ENCODE measurements around the gene SPRR2B. TPM values are rescaled to one million over a fixed set of nuclear protein-coding genes. Genes with fewer than 3 reads are reported as not detected.
"Not testable (repeated sequence)": the region's sequence is repeated elsewhere in the genome, so short reads cannot be mapped to it uniquely, and the experiment has no call there.

Gene SPRR2B
- total RNA-seq = not detected
- long read RNA-seq = 0 reads

DNA sequence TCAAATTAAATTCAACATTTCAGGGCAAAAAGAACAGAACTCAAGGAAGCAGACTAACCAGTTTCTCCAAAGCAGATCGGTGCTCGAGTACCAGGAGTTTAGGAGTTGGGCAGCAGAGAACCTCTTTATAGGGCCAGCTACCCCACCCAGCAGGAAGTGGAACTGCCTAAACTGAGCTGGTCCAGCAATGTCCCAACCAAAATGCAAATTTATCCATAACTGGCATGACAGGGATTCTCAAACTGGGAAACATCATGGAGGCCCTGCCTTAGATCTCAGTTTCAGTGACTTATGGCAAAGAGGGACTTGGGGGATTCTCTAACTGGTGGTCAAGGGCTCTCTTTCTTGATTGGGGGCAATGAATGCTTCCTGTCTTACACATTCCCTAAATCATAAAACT, at the start of gene SPRR2B:
SPRR2B (minus strand) TSS at position 101 of the 400 bp plus-strand sequence. CDS start 772 bp downstream, outside the sequence.
- DNase-seq (ENCODE audit: low spot score) = no peak

DNA sequence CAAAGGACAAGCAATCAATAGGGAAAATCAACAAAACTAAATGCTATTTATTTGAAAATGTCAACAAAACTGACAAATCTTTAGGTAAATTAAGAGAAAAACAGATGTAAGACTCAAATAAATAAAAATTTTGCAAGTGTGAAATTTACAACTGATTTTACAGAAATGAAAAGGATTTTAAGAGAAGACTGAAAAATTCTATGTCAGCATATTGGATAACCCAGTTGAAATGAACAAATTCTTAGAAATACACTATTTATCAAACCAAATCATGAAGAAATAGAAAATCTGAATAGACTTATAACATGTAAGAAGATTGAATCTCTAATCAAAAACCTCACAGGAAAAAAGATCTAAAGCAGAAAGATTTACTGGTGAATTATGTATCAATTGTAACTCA, 49.5 kb upstream of the SPRR2B start:
- DNase-seq (ENCODE audit: low spot score) = no peak

DNA sequence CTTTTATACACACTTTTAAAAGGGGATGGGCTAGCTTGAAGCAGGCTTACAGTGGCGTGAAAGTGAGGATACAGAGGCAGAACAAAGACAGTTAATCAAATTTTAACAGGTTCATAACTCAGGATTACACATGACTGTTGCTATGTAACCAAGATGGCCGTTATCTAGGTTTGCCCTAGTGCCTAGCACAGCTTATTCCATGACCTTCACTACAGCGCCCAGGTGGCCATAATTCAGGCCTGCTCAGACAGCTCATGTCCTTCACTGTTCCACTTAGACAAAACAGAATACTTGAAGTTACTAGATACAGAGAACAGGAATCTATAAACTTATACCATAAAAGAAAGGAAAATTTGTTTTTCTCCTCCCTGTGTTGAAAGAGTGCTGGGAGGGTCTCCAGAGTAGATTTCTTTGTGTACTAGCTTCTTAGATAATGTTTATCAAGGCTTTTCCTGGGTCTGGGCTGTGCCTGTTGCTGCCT, 48.1 kb upstream of the SPRR2B start:
- DNase-seq (ENCODE audit: low spot score) = no peak

DNA sequence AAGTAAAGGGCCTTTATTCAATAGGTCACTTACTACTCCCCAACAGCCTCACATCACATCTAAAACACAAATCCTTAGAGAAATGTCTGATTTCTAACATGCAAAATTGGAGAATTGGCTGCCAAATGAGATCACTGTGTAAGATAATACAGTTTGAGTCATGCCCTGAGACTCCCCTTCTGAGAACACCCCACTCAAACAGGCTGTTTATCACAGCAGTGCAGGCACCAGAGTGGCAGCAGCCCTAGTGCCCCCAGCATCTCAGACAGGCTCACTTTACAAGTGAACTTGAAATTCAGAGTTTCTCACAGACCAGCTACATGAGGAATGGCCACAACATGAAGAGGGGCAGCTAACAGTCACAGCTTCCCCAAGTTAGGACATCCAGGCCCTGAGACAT, 43.9 kb upstream of the SPRR2B start:
- not testable (repeated sequence) for DNase-seq (ENCODE audit: low spot score)

DNA sequence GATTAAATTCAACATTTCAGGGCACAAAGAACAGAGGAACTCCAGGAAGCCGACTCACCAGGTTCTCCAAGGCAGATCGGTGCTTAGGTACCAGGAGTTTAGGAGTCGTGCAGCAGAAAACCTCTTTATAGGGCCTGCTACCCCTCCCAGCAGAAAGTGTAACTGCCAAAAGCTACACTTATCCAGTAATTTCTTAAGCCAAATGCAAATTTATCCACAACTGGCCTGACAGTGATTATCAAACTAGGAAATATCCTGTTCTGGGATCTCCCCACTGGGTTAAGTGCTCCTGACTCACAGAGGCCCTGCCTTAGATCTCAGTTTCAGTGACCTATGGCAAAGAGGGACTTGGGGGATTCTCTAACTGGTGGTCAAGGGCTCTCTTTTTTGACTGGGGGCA, 42.0 kb upstream of the SPRR2B start, which contains the start of gene SPRR2F:
SPRR2F (minus strand) TSS at position 101 of the 400 bp plus-strand sequence. CDS start 783 bp downstream, outside the sequence.
- DNase-seq (ENCODE audit: low spot score) = no peak

DNA sequence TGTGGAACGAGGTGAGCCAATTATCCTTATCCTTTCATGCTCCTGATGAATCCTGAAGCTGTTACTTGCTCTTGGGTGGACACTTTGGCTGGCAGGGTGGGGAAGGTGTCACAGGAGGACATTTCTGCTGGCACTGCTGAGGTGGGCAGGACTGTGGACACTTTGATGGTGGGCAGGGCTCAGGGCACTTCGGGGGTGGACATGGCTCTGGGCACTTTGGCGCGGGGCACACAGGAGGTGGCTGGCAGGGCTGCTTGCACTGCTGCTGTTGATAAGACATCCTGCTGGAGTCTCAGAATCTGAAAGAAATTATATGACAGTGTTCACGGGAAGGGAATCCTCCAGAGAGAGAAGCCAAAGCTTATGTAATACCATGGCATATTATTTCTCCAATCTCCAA, 41.0 kb upstream of the SPRR2B start:
- not testable (repeated sequence) for DNase-seq (ENCODE audit: low spot score)

DNA sequence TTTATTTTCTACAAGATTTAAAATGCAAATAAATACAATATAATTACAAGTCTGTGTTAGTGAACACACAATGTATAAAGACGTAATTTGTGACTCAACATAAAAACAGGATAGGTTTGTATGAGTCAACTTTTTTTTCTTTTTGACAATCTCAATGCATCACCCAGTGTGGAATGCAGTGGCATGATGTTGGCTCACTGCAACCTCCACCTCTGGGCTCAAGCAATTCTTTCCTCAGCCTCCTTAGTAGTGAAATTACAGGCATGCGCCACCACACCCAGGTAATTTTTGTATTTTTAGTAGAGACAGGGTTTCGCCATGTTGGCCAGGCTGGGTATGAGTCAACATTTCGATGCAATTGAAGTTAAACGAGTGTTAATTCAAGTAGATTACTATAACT, 28.8 kb upstream of the SPRR2B start:
- no peak for DNase-seq (ENCODE audit: low spot score)

DNA sequence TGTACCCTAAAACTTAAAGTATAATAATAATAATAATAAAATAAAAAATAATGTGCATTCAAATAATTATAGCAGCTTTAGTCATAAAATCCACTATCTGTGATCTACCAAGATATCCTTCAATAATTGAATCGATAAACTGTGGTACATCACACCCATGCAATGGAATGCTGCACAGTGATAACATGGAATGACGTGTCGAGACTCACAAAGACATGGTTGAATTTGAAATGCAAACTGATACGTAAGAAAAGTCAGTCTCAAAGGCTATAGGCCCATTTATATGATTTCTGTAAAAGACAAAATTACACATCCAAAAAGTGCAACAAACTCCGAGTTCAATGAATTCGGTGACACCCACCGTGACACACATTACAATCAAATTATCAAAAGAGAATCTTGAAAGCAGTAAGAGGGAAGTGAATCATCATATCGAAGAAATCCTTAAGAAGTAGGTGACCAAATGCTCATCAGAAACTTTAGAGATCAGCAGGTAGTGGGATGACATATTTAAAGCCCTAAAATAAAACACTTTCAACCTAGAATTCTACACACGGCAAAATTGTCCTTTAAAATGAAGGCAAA, 28.1 kb upstream of the SPRR2B start:
- no peak for DNase-seq (ENCODE audit: low spot score)

DNA sequence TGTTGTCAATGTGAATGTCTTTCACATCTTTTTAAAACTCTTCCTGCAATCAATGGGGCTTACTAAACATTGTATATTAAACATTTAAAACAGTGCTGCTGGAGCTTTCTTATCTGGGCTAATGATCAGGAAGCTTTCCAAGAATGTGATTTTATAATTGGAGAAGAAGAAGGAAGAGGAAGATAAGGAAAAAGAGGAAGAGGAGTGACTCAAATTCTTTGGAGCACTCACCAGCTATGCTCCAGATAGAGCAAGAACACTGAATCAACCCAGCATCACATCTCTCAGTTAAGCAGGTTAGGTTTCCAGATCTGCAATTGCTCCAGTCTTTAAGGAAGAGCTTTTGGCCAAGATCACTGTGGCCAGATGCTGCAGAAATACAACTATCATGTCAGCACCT, 24.4 kb upstream of the SPRR2B start:
- no peak for DNase-seq (ENCODE audit: low spot score)

DNA sequence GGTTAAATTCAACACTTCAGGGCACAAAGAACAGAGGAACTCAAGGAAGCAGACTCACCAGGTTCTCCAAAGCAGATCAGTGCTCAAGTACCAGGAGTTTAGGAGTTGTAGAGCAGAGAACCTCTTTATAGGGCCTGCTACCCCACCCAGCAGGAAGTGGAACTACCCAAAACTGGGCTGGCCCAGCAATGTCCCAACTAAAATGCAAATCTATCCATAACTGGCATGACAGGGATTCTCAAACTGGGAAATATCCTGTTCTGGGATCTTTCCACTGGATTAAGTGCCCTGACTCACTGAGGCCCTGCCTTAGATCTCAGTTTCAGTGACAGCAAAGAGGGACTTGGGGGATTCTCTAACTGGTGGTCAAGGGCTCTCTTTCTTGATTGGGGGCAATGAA, 23.0 kb upstream of the SPRR2B start, which contains the start of gene SPRR2E:
SPRR2E (minus strand) TSS at position 101 of the 400 bp plus-strand sequence. CDS start 775 bp downstream, outside the sequence.
- DNase-seq (ENCODE audit: low spot score) = no peak

DNA sequence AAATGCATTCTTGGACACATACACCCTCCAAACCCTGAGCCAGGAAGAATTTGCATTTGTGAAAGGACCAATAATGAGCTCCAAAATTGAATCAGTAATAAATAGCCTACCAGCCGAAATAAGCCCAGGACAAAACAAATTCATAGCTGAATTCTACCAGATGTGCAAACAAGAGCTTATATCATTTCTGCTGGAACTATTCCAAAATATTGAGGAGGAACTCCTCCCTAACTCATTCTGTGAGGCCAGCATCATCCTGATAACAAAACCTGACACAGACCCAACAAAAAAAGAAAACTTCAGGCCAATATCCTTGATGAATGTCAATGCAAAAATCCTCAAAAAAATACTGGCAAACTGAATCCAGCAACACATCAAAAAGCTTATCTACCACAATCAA, 16.2 kb upstream of the SPRR2B start:
- no peak for DNase-seq (ENCODE audit: low spot score)

DNA sequence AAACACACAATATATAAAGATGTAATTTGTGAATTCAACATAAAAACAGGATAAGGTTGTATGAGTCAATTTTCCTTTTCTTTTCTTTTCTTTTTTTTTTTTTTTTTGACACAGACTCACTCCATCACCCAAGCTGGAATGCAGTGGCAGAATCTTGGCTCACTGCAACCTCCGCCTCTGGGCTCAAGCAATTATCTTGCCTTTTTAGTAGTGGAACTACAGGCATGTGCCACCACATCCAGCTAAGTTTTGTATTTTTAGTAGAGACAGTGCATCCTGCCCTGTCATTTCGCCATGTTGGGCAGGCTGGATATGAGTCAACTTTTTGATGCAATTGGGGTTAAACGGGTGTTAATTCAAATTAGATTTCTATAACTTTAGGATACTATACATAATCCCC, 10.3 kb upstream of the SPRR2B start:
- DNase-seq (ENCODE audit: low spot score) = no peak

DNA sequence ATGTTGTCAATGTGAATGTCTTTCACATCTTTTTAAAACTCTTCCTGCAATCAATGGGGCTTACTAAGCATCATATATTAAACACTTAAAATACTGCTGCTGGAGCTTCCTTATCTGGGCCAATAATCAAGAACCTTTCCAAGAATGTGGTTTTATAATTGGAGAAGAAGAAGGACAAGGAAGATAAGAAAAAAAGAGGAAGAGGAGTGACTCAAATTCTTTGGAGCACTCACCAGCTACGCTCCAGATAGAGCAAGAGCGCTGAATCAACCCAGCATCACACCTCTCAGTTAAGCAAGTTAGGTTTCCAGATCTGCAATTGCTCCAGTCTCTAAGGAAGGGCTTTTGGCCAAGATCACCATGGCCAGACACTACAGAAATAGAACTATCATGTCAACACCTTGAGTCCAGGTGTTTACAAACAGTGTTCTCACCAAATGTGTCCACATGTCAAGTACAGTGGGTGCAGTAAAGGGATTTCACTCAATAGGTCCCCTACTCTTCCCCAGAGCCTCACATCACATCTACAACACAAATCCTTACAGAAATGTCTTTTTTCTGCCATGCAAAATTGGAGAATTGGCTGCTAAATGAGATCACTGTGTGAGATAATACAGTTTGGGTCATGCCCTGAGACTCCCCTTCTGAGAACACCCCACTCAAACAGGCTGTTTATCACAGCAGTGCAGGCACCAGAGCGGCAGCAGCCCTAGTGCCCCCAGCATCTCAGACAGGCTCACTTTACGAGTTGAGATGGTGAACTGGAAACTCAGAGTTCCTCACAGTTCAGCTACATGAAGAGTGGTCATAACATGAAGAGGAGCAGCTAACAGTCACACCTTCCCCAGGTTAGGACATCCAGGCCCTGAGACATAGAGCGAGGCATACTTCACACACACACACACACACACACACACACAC, 1.7 kb upstream of the SPRR2B start:
- no peak for DNase-seq (ENCODE audit: low spot score)

DNA sequence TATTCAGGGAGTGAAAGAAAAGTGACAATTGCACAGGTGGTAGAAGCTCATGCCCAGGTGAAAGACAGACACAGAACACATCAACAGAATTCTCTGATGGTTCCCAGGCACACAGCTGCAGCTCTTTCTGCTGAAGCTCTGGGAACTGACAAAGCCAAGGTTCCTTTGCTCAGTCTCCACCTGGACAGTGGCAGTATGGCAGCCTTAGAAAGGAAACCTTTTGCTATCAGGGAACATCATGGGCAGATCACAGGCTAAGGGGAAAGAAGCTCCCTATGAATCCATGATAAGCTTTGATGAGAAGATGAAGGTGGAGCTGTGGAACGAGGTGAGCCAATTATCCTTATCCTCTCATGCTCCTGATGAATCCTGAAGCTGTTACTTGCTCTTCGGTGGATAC, 1.2 kb downstream of the SPRR2B start:
- DNase-seq (ENCODE audit: low spot score) = no peak

DNA sequence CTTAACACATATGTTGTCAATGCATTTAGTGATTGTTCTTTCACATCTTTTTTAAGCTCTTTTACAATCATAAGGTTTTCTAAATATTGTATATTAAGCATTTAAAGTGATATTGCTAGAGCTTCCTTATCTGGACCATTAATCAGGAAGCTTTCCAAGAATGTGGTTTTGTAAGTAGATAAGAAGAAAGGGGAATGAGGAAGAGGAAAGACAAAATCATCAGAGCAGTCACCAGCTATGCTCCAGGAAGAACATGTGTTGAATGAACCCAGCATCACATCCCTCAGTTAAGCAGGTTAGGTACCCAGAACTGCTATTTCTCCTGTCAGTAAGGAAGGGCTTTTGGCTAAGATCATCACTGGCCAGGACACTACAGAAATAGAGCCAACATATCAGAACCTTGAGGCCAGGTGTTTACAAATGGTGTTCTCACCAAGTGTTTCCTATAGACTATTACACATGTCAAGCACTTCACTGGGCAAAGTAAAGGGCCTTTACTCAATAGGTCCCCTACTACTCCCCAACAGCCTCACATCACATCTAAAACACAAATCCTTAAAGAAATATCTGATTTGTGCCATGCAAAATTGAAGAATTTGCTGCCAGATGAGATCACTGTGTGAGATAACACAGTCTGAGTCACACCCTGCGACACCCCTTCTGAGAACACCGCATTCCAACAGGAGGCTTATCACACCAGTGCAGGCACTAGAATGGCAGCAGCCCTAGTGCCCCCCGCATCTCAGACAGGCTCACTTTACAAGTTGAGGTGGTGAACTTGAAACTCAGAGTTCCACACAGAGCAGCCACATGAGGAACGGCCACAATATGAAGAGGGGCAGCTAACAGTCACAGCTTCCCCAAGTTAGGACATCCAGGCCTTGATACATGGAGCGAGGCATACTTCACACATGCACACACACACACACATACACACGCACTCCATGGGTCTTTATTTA, 12.3 kb downstream of the SPRR2B start:
- no peak for DNase-seq (ENCODE audit: low spot score)

DNA sequence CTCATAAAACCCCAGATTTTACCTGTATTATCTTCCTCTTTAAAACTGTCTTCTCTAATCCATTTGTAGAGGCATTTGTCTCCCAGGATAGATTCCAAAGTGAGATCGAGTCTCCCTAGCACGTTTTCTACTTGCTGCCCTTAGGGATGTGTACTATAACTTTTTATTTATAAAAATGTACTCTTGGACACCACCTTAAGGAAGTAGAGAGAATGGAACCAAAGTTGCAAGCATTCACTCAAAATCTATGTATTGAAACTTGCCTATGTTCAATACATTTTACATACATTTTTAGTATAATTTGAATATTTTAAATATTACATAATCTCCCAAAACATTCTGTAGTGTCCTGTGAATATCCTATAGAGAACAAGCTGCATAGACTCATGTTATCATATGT, 13.3 kb downstream of the SPRR2B start:
- DNase-seq (ENCODE audit: low spot score) = no peak

DNA sequence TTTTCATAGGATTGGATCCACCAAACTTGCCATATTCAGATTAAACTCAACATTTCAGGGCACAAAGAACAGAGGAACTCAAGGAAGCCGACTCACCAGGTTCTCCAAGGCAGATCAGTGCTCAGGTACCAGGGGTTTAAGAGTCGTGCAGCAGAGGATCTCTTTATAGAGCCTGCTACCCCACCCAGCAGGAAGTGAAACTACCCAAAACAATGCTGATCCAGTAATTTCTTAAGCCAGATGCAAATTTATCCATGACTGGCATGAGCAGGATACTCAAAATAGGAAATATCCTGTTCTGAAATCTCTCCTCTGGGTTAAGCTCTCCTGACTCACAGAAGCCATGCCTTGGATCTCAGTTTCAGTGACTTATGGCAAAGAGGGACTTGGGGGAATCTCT, 14.0 kb downstream of the SPRR2B start, which contains the start of gene SPRR2A:
SPRR2A (minus strand) TSS at position 138 of the 400 bp plus-strand sequence. CDS start 777 bp downstream, outside the sequence.
- DNase-seq (ENCODE audit: low spot score) = no peak

DNA sequence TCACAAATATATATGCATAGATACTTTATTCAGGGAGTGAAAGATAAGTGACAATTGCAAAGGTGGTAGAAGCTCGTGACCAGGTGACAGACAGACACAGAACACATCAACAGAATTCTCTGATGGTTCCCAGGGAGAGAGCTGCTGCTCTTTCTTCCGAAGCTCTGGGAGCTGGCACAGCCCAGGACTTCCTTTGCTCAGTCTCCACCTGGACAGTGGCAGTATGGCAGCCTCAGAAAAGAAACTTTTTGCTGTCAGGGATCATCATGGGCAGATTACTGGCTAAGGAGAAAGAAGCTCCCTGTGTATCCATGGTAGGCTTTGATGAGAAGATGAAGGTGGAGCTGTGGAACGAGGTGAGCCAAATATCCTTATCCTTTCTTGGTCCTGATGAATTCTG, 15.3 kb downstream of the SPRR2B start:
- DNase-seq (ENCODE audit: low spot score) = not testable (repeated sequence)

DNA sequence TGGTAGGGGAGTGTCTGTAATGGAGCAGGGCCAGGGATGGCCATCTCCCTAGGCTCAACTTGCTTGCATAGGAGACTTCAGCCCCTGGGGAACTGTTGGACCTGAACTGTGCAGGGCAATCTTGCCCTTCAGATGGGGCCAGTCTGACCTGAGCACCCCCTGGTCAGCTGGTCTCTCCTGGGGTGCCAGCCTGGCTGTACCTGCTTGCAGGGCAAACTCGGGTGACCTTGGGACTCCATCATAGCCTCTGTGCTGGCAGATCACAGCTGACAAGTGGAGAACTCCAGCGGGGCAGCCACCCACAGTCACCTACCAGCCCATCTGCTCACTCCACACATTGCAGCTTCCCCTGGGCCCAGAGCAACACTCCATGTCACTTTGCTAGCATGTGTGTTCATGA, 22.2 kb downstream of the SPRR2B start:
- DNase-seq (ENCODE audit: low spot score) = no peak

DNA sequence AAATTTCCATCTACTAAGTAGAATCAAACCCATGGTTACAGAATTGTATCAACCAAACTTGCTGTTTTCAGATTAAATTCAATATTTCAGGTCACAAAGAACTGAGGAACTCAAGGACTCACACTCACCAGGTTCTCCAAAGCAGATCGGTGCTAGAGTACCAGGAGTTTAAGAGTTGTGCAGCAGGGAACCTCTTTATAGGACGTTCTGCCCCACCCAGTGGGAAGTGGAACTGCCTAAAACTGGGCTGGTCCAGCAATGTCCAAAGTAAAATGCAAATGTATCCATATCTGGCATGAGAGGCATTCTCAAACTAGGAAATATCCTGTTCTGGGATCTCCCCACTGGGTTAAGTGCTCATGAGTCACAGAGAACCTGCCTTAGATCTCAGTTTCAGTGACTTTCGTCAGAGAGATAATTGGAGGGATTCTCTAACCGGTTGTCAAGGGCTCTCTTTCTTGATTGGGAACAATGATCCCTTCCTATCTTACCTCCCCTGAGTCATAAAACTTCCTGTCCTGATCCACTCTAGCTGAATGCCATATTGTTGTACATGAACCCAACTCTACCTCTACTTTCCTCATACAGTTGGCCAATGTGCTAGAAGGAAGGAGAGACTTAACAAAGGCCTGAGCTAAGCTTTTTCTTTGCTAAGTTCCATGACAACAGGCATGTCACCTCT, 30.3 kb downstream of the SPRR2B start, which contains the start of gene SPRR2D:
SPRR2D (minus strand) TSS at position 171 of the 682 bp plus-strand sequence. CDS start 774 bp downstream, outside the sequence.
- no peak for DNase-seq (ENCODE audit: low spot score)
